Activated CD8-positive, alpha-beta T cell treated with anti-CD3 and anti-CD28 coated beads for 36 hours (primary cell): ENCODE data around the gene RRP36. TPM values are rescaled to one million over a fixed set of nuclear protein-coding genes. Genes with fewer than 3 reads are reported as not detected.

Experiments used
- ATAC-seq: fragments of 200-7000 bp; cut with Tn5 transposase; one replicate; pipeline ENCODE4 v1.10.0; 2021; ENCODE audit warnings: mild to moderate bottlenecking, moderate library complexity
- CTCF ChIA-PET: fragments of 350-600 bp; sonication (Branson Sonifier 250); formaldehyde crosslinking; loops from one replicate; lab custom pipeline; 2021; ENCODE audit warnings: antibody characterized with exemption; lab: Charles Lee
- POLR2A ChIA-PET: fragments of 350-600 bp; sonication (Branson Sonifier 250); formaldehyde crosslinking; loops from one replicate; lab custom pipeline; 2021; ENCODE audit warnings: antibody characterized with exemption; lab: Charles Lee
- DNase-seq: peaks from one replicate; pipeline ENCODE4 v3.0.0-alpha.2; 2020
- H3K27ac Mint-ChIP-seq: one replicate; pipeline ENCODE4 v1.8.0; 2021; ENCODE audit warnings: mild to moderate bottlenecking, mixed read lengths
- H3K27me3 Mint-ChIP-seq: one replicate; pipeline ENCODE4 v1.8.0; 2021; ENCODE audit warnings: mixed read lengths
- H3K36me3 Mint-ChIP-seq: one replicate; pipeline ENCODE4 v1.8.0; 2021; ENCODE audit warnings: low read depth, mixed read lengths
- H3K4me1 Mint-ChIP-seq: one replicate; pipeline ENCODE4 v1.8.0; 2021; ENCODE audit warnings: low read depth, mixed read lengths
- H3K4me3 Mint-ChIP-seq: one replicate; pipeline ENCODE4 v1.8.0; 2021; ENCODE audit warnings: mild to moderate bottlenecking, moderate library complexity, mixed read lengths
- H3K9me3 Mint-ChIP-seq: one replicate; pipeline ENCODE4 v1.8.0; 2021; ENCODE audit warnings: mixed read lengths
- intact Hi-C: fragments of 100-400 bp; cut with micrococcal nuclease; formaldehyde crosslinking; loops from one replicate; pipeline ENCODE4 v1.10.0; 2022
- total RNA-seq, 2 experiments: library from RNA; stranded (reverse); gene quantifications; one replicate each; pipeline ENCODE4 v1.2.3, GENCODE V29; 2021
- TF ChIP-seq, protein P1 (sequence below): fragments of 200-600 bp; IDR thresholded peaks from one replicate; pipeline ENCODE4 v1.8.0; 2022; ENCODE audit warnings: antibody characterized with exemption, mild to moderate bottlenecking

The RRP36 gene
- total RNA-seq, 2 experiments from 2014 or later, result 47.9 to 48.0 TPM

DNA sequence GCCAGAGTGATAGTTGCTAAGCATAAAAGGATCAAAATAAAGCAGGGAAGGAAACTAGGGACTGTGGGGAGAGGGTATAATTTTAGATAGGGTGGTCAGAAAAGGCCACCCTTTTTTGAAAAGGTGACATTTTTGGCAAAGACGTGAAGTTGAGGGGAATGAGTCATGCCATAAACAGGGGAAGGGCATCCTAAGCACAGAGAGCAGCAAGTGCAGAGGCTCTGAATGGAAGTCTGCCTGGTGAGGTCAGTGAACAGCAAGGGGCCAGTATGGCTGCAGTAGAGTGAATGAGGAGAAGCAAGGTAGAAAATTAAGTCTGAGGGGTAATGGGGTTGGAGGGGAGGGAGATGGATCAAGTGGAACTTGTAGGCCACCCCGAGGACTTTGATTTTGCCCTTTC, 40.4 kb downstream of the RRP36 start:
- H3K27me3 Mint-ChIP-seq, result no peaks in the 10 kb centered on the region
- TF ChIP-seq, protein P1, sequence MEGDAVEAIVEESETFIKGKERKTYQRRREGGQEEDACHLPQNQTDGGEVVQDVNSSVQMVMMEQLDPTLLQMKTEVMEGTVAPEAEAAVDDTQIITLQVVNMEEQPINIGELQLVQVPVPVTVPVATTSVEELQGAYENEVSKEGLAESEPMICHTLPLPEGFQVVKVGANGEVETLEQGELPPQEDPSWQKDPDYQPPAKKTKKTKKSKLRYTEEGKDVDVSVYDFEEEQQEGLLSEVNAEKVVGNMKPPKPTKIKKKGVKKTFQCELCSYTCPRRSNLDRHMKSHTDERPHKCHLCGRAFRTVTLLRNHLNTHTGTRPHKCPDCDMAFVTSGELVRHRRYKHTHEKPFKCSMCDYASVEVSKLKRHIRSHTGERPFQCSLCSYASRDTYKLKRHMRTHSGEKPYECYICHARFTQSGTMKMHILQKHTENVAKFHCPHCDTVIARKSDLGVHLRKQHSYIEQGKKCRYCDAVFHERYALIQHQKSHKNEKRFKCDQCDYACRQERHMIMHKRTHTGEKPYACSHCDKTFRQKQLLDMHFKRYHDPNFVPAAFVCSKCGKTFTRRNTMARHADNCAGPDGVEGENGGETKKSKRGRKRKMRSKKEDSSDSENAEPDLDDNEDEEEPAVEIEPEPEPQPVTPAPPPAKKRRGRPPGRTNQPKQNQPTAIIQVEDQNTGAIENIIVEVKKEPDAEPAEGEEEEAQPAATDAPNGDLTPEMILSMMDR, result no peak
- H3K36me3 Mint-ChIP-seq, result peaks cover 17% of the 10 kb centered on the region
- no peaks in the 10 kb centered on the region for H3K9me3 Mint-ChIP-seq
- CTCF ChIA-PET, result interaction anchor here (1.6 to 4.2 kb wide), 2 partner anchors 8 to 81 kb away, joined by 3 to 32 read pairs; no protein-coding TSS in a partner anchor
- H3K27ac Mint-ChIP-seq, result no peak overlapping the region
- ATAC-seq (no peak), DNase-seq (no peak)
- intact Hi-C loops, result no loop called here
- H3K4me3 Mint-ChIP-seq, result no peak overlapping the region
- peaks cover 32% of the 10 kb centered on the region for H3K4me1 Mint-ChIP-seq
- POLR2A ChIA-PET, result no interaction called here

DNA sequence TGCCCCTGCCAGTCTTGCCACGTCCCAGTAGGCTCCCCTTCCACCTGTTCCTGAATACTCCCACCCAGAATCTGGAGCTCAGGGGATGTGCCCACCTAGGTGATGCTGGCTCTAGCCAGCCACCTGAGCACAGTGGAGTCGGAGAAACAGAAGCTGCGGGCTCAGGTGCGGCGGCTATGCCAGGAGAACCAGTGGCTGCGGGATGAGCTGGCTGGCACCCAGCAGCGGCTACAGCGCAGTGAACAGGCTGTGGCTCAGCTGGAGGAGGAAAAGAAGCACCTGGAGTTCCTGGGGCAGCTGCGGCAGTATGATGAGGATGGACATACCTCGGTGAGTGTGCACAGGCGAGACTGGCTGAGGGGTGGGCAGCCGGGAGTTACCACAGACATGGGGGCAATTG, 41.4 kb downstream of the RRP36 start:
- H3K27me3 Mint-ChIP-seq, result no peaks in the 10 kb centered on the region
- peaks cover 13% of the 10 kb centered on the region for H3K36me3 Mint-ChIP-seq
- ChIA-PET POLR2A (interaction anchor here (0.7 to 1.0 kb wide), 3 partner anchors 14 to 157 kb away, joined by 3 read pairs; no protein-coding TSS in a partner anchor), CTCF (interaction anchor here (1.8 kb wide), 1 partner anchor 81 kb away, joined by 8 read pairs; no protein-coding TSS in a partner anchor)
- no peaks in the 10 kb centered on the region for H3K9me3 Mint-ChIP-seq
- H3K4me3 Mint-ChIP-seq, result no peak overlapping the region
- no peak for ATAC-seq
- H3K27ac Mint-ChIP-seq, result no peak overlapping the region
- TF ChIP-seq, protein P1, result no peak
- H3K4me1 Mint-ChIP-seq, result peaks cover 28% of the 10 kb centered on the region
- intact Hi-C loops, result no loop called here
- DNase-seq, result no peak

DNA sequence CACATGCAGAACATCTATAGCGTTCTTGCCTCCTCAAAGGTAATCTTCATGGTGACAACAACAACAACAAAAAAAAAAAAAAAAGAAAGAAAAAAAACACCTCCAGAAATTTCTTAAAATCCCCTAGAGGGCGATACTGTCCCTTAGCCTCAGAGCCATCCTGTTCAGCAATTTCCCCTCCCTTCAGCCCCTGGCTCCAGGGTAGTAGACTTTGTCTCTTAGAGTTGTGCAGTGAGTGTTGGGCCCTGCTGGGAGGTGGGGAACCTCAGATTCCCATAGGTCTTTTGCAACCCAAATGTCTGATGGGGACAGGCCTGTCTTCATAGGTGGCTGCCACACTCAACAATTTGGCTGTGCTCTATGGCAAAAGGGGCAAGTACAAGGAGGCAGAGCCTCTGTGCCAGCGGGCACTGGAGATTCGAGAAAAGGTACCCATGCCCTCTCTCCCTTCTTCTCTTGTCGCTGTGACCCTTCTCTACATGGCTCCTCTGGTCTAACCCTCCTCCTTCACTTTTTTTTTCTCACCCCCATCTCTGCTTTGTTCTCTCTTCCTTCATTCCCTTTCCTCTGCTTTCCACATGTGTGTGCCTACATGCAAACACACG, 48.7 kb downstream of the RRP36 start:
- intact Hi-C loops, result loop anchor here (2.0 kb wide), 1 partner anchor 73 kb away; no protein-coding TSS in a partner anchor
- H3K27me3 Mint-ChIP-seq, result no peaks in the 10 kb centered on the region
- H3K27ac Mint-ChIP-seq, result no peak overlapping the region
- H3K4me3 Mint-ChIP-seq, result no peak overlapping the region
- DNase-seq, result peak; percentile 45
- CTCF ChIA-PET, result interaction anchor here (0.7 to 3.3 kb wide), 5 partner anchors 9 to 73 kb away, joined by 3 to 26 read pairs (median 3); partner anchors contain the start of gene RRP36
- no peaks in the 10 kb centered on the region for H3K4me1 Mint-ChIP-seq
- TF ChIP-seq, protein P1, result peak; percentile 79
- ATAC-seq, result peak; percentile 85
- POLR2A ChIA-PET, result no interaction called here
- no peaks in the 10 kb centered on the region for H3K9me3 Mint-ChIP-seq
- H3K36me3 Mint-ChIP-seq, result peaks cover 6% of the 10 kb centered on the region

DNA sequence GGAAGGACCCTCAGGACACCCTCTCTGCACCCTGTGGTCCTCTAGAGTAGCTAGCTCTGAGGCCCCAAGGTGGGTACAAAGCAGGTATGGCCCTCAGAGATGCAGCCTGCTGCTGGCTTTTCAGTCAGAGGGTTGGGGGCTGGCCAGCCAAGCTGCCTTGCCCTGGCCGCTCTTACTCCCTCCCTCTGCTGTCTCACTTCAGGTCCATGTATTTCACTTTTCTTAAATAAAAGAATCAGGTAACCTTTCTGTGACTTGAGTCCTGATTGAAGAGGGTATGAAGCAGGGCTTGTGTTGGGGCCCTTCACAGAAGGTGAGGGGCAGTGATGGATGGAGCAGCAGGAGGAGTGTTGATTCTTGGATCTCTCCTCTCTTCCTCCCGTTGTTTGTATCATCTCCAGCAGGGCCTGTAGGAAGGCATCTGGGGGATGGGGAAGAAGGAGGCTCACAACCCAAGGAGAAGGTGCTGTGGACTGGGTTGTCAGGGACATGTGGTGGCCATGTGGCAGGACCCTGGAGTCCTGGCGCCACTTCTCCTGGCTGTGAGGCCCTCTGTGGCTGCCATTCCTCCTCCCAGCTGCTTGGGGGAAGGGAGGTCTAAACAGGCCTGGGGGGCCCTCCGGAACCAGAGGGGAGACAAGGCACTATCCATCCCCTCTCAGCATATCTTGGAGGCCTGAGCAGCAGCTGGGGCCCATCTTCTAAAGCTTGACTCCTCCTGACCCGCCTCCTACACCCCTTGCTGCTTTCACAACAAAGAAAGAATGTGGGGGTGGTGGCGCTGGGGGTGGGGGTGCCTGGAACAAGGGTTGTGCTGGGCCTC, 53.6 kb downstream of the RRP36 start:
- no peaks in the 10 kb centered on the region for H3K9me3 Mint-ChIP-seq
- POLR2A ChIA-PET, result no interaction called here
- H3K4me3 Mint-ChIP-seq, result peak overlapping the region; percentile 54
- H3K27ac Mint-ChIP-seq, result no peak overlapping the region
- H3K4me1 Mint-ChIP-seq, result peaks cover 2% of the 10 kb centered on the region
- TF ChIP-seq, protein P1, result no peak
- peaks cover 10% of the 10 kb centered on the region for H3K27me3 Mint-ChIP-seq
- intact Hi-C loops, result no loop called here
- H3K36me3 Mint-ChIP-seq, result peaks cover 6% of the 10 kb centered on the region
- CTCF ChIA-PET, result interaction anchor here (0.8 to 1.8 kb wide), 3 partner anchors 68 to 176 kb away, joined by 4 to 9 read pairs (median 6); no protein-coding TSS in a partner anchor
- ATAC-seq (no peak), DNase-seq (peak; percentile 21)
